NT2/D1 (cell line): ENCODE measurements around the gene KIN.

Experiments
- SUZ12 ChIP-seq: IDR thresholded peaks from 2 replicates; pipeline ENCODE4 v1.6.1; 2011; ENCODE audit not compliant: insufficient read length, insufficient read depth; ENCODE audit errors: extremely low read depth
- YY1 ChIP-seq: IDR thresholded peaks from 2 replicates; pipeline ENCODE4 v1.6.1; 2011; ENCODE audit not compliant: insufficient read length, insufficient read depth
- ZNF274 ChIP-seq: IDR thresholded peaks from 2 replicates; pipeline ENCODE4 v1.6.1; 2011; ENCODE audit warnings: mild to moderate bottlenecking, low read depth, low read length

DNA sequence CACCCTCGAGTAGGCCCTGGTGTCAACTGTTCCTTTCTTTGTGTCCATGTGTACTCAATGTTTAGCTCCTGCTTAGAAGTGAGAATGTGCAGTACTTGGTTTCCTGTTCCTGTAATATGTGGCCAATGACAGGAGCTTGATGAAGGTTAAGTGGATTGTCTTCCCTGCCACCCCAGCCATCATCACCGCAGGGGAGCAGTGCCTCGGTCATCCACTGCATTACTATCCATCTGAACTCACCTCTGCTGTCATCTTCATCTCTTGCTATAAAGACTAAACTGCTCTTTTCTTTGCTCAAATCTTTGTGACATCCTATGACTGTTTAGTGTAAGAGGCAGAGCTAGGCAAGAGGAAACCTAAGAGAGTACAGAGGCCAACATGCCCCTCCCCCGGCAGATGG, 69.1 kb downstream of the KIN start:
- TF ChIP-seq YY1 = no peak
- no peak for TF ChIP-seq SUZ12
- TF ChIP-seq ZNF274 = no peak
